KOPT-K1 (cell line): Measurements from ENCODE around the gene BTN2A1.
A peak's percentile ranks its signal among the peaks of the same experiment; 100 is the strongest.
"Not testable (repeated sequence)": the region's sequence is repeated elsewhere in the genome, so short reads cannot be mapped to it uniquely, and the experiment has no call there.

Experiments used
- H3K27ac ChIP-seq: fragments of 200-600 bp; sonication (generic); 2 replicates; pipeline ENCODE4 v1.5.1; 2016; ENCODE audit warnings: antibody characterized with exemption, mild to moderate bottlenecking, low read depth, low read length; ENCODE audit not compliant: poor library complexity, severe bottlenecking
- H3K36me3 ChIP-seq: fragments of 200-600 bp; sonication (generic); 2 replicates; pipeline ENCODE4 v1.5.1; 2017; ENCODE audit warnings: antibody characterized with exemption, mild to moderate bottlenecking, low read length, moderate library complexity; ENCODE audit not compliant: insufficient read depth
- H3K9me3 ChIP-seq: fragments of 200-600 bp; sonication (generic); 2 replicates; pipeline ENCODE4 v1.5.1; 2017; ENCODE audit warnings: antibody characterized with exemption, low read length, mild to moderate bottlenecking; ENCODE audit not compliant: insufficient read depth, poor library complexity, severe bottlenecking

BTN2A1 gene

DNA sequence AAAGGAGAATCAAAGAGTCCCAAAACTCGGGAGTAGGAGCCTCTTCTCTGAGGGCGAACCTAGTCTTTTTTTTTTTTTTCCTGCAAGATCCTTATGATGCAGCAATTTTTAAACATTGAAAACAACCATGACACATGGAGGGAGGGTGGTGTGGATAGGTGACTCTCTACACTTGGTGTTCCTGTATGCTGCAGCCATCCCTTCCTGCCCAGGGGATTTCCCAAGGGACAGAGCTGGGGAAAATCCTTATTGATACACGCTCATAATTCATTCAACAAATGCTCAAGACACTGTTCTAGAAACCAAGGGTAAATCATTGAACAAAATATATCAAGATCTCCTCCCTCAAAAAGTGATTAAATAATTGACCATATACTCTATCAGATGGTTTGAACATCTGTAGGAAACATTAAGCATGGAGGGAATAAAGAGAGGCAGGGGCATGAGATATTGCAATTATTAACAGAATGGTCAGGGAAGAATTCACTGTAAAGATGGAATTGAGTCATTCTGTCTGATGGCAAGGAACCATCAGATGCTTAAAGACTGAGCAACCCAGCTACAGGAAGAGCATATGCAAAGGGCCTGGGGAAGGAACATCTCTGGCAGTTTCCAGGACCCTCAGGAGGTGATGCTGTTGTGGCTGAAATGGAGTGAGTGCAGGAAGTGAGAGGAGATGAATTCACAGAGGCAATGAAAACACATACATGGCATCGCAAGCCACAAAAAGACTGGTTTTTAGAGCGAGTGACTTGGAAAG, 30.9 kb upstream of the BTN2A1 start:
- H3K27ac ChIP-seq: no peak overlapping the region
- no peaks in the 10 kb centered on the region for H3K9me3 ChIP-seq
- 0 out of 2 replicates have a peak, but pooled peaks cover 4% of the 10 kb centered on the region for H3K36me3 ChIP-seq

DNA sequence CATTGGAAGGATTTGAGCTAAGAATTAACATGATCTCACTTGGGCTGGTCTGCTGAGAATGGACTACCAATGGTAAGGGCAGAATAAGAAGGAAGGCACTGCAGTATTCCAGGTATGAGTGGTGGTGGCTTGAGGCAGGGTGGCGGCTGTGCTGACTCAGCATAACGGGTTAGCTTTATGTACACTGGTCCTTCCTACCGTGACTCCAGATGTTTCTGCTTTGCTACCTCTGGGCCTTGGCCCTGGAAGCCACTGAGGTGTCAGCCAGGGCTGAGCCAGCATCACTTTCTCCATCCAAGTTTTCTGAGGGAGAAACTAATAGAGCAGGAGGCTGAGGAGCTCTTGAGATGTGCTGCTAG, 30.3 kb upstream of the BTN2A1 start:
- H3K9me3 ChIP-seq: no peaks in the 10 kb centered on the region
- H3K36me3 ChIP-seq: 0 out of 2 replicates have a peak, but pooled peaks cover 5% of the 10 kb centered on the region
- no peak overlapping the region for H3K27ac ChIP-seq

DNA sequence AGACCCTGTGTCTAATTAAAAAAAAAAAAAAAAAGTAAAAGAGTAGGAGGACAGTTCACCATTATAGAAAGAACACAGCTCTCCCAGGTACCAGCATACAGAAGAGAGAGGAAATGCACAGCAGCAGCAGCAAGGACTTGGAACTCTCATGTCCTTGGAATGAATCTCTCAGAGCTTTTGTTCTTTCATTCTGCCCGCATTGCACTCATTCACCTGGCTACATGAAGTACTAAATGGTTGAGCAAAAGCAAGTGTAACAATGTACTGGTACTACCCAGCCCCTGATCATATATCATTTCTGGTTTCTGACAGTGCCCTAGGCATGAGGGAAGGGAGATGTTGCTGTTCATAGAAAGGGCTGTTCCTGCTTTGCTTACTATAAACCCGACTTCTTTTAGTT, 29.5 kb upstream of the BTN2A1 start:
- 0 out of 2 replicates have a peak, but pooled peaks cover 5% of the 10 kb centered on the region for H3K36me3 ChIP-seq

DNA sequence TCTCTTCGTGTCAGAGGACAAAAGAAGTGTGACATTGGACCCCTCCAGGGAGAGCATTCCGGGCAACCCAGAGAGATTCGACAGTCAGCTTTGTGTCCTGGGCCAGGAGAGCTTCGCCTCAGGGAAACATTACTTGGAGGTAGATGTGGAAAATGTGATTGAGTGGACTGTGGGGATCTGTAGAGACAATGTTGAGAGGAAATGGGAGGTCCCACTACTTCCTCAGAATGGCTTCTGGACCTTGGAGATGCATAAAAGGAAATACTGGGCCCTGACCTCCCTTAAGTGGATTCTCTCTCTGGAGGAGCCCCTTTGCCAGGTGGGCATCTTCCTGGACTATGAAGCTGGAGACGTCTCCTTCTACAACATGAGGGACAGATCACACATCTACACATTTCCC, 27.0 kb upstream of the BTN2A1 start:
- H3K27ac ChIP-seq: no peak overlapping the region
- peaks cover 16% of the 10 kb centered on the region for H3K9me3 ChIP-seq
- 0 out of 2 replicates have a peak, but pooled peaks cover 5% of the 10 kb centered on the region for H3K36me3 ChIP-seq

More for the DNA sequence above, 29.5 kb upstream of the BTN2A1 start:
- peaks cover under 1% of the 10 kb centered on the region for H3K9me3 ChIP-seq
- no peak overlapping the region for H3K27ac ChIP-seq

DNA sequence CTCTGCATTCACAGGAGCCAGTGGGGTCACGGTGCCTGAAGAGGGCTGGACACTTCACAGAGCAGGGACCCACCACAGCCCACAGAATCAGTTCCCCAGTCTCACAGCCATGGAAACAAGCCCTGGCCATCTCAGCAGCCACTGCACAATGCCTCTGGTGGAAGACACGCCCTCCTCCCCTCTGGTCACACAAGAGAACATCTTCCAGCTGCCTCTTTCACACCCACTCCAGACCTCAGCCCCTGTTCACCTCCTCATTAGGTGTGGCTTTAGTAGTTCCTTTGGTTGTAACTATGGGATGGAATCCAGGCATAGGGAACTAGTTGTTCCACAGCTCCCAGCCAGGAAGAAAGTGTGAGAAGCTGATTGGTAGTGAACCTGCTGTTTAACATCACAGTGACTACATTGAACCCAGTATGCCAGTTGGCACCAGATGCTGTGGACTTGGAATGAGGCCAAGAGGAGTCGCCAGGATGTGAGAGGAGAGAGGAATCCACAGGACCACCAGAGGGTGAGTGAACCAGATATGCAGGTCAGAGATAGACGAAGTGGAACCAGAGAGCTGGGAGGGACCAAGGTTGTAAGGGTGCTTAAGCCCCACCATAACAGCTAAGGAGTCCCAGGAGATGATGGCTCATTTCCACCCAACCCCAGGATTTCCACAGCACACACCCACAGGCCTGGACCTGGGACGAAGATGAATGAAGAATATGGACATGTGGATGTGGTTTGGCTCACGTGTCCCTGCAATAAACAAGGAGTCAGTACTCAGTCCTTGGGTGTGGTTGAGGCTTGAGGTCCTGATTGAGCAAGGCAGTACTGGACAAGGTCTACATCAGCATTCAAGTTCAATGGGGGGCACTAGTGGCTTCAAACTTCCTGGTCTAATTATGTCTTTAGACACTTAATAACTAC, 26.2 kb upstream of the BTN2A1 start:
- 0 out of 2 replicates have a peak, but pooled peaks cover 5% of the 10 kb centered on the region for H3K36me3 ChIP-seq
- H3K9me3 ChIP-seq: peaks cover 16% of the 10 kb centered on the region
- H3K27ac ChIP-seq: no peak overlapping the region

DNA sequence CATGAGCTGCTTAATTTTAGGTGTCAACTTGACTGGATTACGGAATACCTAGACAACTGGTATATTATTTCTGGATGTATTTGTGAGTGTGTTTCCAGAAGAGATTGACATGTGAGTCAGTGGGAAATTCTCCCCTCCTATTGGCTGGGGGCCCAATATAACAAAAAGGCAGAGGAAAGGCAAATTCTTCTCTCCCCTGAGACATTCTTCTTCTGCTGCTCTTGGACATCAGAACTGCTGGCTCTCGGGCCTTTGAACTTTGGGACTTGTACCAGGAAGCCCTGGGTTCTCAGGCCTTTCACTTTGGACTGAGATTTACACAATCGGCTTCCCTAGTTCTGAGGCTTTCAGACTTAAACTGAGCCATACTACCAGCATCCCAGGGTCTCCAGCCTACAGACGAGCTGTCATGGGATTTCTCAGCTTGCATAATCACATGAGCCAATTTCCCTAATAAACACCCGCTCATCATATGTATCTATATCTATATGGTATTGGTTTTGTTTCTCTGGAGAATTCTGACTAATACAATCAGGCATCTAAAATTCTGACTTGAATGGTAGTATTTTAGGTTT, 25.0 kb upstream of the BTN2A1 start:
- Histone ChIP-seq H3K27ac (no peak overlapping the region), H3K36me3 (0 out of 2 replicates have a peak, but pooled peaks cover 5% of the 10 kb centered on the region), H3K9me3 (peaks cover 16% of the 10 kb centered on the region)

DNA sequence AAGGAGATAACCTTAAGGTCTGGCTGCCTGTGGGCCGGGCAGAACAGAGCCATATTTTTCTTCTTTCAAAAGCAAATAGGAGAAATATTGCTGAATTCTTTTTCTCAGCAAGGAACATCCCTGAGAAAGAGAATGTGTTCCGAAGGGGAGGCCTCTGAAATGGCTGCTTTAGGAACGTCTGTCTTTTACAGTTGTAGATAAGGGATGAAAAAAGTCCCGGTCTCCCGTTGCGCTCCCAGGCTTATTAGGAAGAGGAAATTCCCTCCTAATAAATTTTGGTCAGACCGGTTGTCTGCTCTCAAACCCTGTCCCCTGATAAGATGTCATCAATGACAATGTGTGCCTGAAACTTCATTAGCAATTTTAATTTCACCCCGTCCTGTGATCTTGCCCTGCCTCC, 24.1 kb upstream of the BTN2A1 start:
- not testable (repeated sequence) for H3K36me3 ChIP-seq, H3K27ac ChIP-seq
- peaks cover 16% of the 10 kb centered on the region for H3K9me3 ChIP-seq

DNA sequence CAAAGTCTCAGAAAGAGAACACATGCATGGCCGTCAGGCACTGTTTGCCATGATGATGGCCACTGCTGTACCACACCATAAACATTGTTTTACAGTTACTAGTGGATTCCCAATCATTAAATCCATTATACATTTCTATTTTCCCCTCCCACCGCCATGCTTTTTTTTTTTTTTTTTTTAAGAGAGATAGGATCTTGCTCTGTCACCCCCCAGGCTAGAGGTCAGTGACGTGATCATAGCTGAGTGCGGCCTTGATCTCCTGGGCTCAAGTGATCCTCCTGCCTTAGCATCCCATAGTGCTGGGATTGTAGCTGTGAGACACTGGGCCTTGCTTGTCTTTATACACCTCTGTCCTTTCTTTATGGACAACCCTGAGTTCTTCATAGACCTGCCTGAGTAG, 21.7 kb upstream of the BTN2A1 start:
- no peak overlapping the region for H3K27ac ChIP-seq
- 0 out of 2 replicates have a peak, but pooled peaks cover 5% of the 10 kb centered on the region for H3K36me3 ChIP-seq
- peaks cover 16% of the 10 kb centered on the region for H3K9me3 ChIP-seq

DNA sequence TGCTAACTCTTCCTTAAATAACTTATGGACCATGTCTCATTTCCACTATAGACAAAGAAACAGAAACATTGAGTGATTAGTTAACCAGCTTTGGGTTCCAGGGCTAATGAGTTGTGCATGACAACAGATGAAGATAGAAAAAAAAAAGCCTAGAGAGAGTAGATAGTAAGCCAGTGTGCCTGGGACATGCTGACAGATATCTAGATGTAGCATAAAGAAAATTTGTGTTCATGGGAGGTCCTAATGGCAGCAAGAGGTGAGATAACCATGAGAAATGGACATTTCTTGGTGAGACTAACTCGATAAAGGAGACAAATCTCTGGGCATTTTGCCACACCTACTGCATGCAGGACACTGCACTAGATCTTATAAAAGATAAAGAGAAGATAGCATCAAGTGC, 20.2 kb upstream of the BTN2A1 start:
- Histone ChIP-seq H3K36me3 (no peaks in the 10 kb centered on the region), H3K9me3 (peaks cover 16% of the 10 kb centered on the region), H3K27ac (no peak overlapping the region)

DNA sequence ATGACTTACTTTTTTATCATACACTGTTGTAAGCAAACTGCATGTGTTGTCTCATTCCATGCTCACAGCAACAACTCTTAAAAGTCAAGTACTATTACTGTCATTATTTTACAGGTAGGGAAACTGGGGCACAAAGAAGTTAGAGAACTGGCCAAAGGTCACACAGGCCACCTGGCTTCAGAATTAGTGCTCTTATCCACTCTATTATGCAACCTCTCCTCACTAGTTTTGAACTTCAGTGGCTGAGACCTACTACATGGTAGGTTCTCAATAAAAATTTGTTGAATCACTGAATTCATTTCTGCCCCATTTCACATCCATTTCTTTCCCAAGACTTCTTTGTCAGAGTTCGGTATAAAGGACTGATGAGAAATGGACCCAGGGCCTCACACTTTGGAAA, 19.8 kb upstream of the BTN2A1 start:
- H3K9me3 ChIP-seq: peaks cover 16% of the 10 kb centered on the region
- H3K27ac ChIP-seq: no peak overlapping the region
- no peaks in the 10 kb centered on the region for H3K36me3 ChIP-seq

DNA sequence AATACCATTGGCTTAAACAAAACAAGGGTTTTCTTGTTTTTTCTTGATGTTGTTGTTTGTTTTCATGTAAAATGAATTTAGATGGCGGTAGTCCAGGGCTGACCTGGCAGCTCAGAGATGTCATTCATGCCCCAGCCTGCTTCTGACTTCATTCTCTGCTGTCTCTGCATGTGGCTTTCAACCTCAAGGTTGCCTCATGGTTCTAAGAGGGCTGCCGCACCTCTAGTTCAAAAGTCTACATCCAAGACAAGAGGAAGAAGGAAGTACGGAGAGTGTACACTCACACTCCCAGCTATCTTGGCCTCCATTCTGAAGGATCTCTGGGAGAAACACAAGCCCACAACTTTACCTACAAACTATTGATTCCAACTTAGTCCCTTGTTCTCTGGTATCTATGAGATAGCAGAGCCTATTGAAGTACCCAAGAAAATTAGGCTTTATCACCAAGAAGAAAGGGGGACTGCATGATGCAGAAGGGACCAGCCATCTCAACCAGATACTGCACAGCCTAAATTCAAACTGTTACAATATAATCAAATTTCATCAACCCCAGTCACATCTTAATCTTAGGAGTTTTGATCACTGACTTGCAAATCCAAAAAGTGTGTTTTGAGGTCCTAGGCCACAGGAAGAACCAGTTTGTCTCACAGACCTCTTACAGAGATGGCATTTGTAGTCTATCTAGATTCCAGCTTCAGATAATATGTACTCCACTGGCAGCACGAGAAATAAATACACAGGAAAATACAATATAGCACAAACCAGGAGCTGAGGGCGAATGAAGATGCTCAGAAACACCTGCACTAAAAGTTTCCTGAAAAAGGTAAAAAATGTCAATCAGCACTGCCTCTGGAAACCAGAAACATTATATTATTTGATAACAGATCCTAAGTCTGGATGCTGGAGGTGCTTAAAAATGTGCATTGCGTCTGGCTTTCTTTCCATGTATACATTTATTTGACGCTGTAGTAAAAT, 18.3 kb upstream of the BTN2A1 start:
- H3K9me3 ChIP-seq: peaks cover 3% of the 10 kb centered on the region
- H3K36me3 ChIP-seq: no peaks in the 10 kb centered on the region
- H3K27ac ChIP-seq: peak overlapping the region; percentile 82

DNA sequence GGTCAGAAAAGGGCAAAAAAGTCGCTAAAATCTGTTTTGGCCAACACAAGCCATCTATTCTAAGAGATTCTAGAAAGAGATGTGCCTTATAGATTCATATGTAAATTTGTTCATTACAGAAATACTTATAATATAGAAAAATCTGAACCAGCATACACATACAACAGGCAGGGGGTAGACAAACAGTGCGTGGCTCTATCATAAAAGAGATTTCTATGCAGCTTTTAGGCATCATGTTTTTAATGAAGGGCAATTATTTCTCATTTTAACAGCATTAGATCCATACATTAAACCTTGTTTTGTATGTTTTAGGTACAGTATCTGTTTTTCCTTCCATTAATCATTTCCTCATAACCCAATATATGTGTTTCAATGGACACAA, 16.8 kb upstream of the BTN2A1 start:
- Histone ChIP-seq H3K27ac (peak overlapping the region; percentile 82), H3K9me3 (no peaks in the 10 kb centered on the region), H3K36me3 (peaks cover 7% of the 10 kb centered on the region)

DNA sequence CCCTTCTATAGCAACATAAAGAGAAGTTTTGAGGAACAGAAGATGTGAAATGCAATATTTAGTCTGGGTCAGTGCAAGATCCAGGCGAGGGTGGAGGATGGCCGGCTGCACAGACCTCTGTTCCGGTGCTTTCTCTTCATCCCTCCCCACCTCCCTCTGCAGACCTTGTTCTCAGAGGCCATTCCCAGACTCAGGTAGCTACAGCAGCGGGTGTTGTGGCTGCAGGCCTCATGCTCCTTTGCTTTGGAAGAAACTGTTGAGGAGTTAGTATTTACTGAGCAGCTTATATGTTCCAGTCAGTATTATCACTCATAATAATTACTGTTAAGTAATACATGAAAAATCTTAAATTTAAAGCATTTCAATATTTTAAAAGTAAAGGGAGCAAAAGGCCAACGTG, 15.8 kb upstream of the BTN2A1 start:
- Histone ChIP-seq H3K36me3 (peaks cover 15% of the 10 kb centered on the region), H3K9me3 (no peaks in the 10 kb centered on the region), H3K27ac (peak overlapping the region; percentile 14)

DNA sequence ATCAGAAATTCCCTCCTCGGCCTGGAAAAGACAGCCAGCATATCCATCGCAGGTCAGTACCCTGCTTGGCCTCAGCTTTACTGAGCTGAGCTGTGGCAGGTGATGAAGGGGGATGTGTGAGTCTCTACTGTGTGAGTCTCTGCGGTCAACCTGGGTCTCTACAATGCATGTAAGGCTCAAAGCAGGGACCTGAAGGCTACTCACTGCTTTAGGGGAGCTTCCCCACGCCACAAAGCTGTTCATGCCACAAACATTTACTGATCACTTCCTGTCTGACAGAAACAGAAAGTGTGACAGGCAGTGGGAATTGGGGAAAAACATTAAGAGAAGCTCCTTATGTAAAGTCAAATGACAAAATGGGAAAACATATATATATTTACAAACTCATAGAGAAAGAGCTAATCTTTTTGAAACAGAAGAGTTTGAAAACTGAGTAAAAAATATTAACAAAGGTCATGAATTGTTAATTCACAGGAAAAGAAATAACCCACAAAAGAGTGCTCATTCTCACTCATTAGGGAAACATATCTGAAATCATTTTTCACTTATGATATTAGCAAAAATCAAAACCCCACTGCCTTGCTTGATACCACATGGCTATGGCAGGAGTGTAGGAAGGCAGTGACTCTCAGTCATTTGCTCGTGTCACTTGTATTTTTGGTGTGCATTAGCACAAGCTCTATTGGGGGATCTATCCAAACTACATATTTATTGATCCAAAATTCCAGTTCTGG, 11.7 kb upstream of the BTN2A1 start:
- H3K9me3 ChIP-seq: no peaks in the 10 kb centered on the region
- H3K27ac ChIP-seq: no peak overlapping the region
- peaks cover 43% of the 10 kb centered on the region for H3K36me3 ChIP-seq
